Stimulated activated CD4-positive, alpha-beta T cell treated with anti-CD3 and anti-CD28 coated beads, TNF-alpha, amount 100 ng/mL, for 1 hour (primary cell): ENCODE measurements around the gene UPK1B.

Experiments
- DNase-seq, 3 donors: peaks; one replicate each; pipeline ENCODE4 v3.0.0-alpha.2; 2020; ENCODE audit warnings: low read depth in 3 of 3, low spot score in 1 of 3

UPK1B gene

DNA sequence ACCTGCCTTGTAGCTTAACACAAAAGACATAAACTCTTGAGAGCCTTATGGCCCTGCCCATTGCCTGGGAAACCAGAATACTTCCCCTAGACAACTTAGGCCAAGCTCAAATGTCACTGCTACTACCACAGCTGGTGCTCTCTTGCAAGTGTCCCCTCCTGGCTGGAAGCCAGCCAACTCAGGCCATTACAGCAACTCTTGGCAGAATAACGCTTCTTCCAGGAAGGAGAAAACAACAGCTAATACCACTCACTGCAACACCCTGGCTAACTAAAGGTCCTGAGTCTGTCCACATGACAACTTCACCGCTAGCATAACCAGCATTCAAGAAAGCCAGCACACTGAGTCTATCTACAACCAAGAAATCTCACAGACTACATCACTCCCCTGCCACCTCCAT, 72.4 kb downstream of the UPK1B start:
- no peak for DNase-seq
